Hypothalamus (tissue), 51 donors: ENCODE measurements around the gene IPO4.

Experiments
- DNase-seq, 51 donors: peaks; one replicate each; lab custom pipeline; 2025; lab: John Stamatoyannopoulos, UW

IPO4 gene

GRCh38 chr14:24195186-24196070 is 6.8 kb upstream of the IPO4 start, which contains the start of gene TM9SF1:
TM9SF1 (minus strand) TSS chr14:24195441; CDS start chr14:24195019, 422 bp downstream.
- DNase-seq: peak; percentile 29 to 89 (median 75)

- no peak for DNase-seq
Observed at GRCh38 chr14:24194873-24195185, 6.2 kb upstream of the IPO4 start.

- DNase-seq: peak in 1 of 51 donors; percentile 29
Observed at GRCh38 chr14:24194186-24194872, 5.7 kb upstream of the IPO4 start.

- no peak for DNase-seq
Observed at GRCh38 chr14:24192933-24193332, 4.3 kb upstream of the IPO4 start.

- DNase-seq: no peak
Observed at GRCh38 chr14:24190416-24190815, 1.8 kb upstream of the IPO4 start.

- no peak for DNase-seq
Observed at GRCh38 chr14:24189460-24189859, 844 bp upstream of the IPO4 start.

GRCh38 chr14:24189059-24189375 is 401 bp upstream of the IPO4 start:
- DNase-seq: no peak

GRCh38 chr14:24187539-24187915 is 1.1 kb downstream of the IPO4 start:
- no peak for DNase-seq

GRCh38 chr14:24186831-24187538 is 1.6 kb downstream of the IPO4 start:
- no peak for DNase-seq

GRCh38 chr14:24185741-24186140 is 2.9 kb downstream of the IPO4 start:
- DNase-seq: no peak

- DNase-seq: no peak
Observed at GRCh38 chr14:24185026-24185425, 3.6 kb downstream of the IPO4 start.

- no peak for DNase-seq
Observed at GRCh38 chr14:24184104-24184970, 4.3 kb downstream of the IPO4 start.

- no peak for DNase-seq
Observed at GRCh38 chr14:24183014-24183481, 5.6 kb downstream of the IPO4 start.

- DNase-seq: no peak
Observed at GRCh38 chr14:24182110-24182882, 6.3 kb downstream of the IPO4 start.

- DNase-seq: no peak
Observed at GRCh38 chr14:24181371-24182077, 7.1 kb downstream of the IPO4 start.

- peak in 17 of 51 donors; percentile 3 to 68 (median 24) for DNase-seq
Observed at GRCh38 chr14:24179961-24180796, 8.4 kb downstream of the IPO4 start.

GRCh38 chr14:24179294-24179960 is 9.2 kb downstream of the IPO4 start:
- DNase-seq: no peak
